Fibroblast of skin of abdomen (primary cell): Measurements from ENCODE around the gene CUX1.
"Not testable (repeated sequence)": the region's sequence is repeated elsewhere in the genome, so short reads cannot be mapped to it uniquely, and the experiment has no call there.

Experiments used
- DNase-seq: peaks from one replicate; pipeline ENCODE4 v3.0.0-alpha.2; 2013

CUX1 gene

GRCh38 chr7:102111061-102112041, 293.9 kb downstream of the CUX1 start:
- no peak for DNase-seq

GRCh38 chr7:102115181-102115580, 297.8 kb downstream of the CUX1 start:
- no peak for DNase-seq

GRCh38 chr7:102115931-102116330, 298.5 kb downstream of the CUX1 start:
- no peak for DNase-seq

GRCh38 chr7:102117743-102118142, 300.3 kb downstream of the CUX1 start:
- DNase-seq, result peak; percentile 86

GRCh38 chr7:102119213-102119651, 301.8 kb downstream of the CUX1 start:
- DNase-seq, result no peak

- no peak for DNase-seq
These were observed 302.5 kb downstream of the CUX1 start for GRCh38 chr7:102119925-102120324.

GRCh38 chr7:102120666-102121195, 303.3 kb downstream of the CUX1 start:
- DNase-seq, result no peak

GRCh38 chr7:102122026-102122425, 304.6 kb downstream of the CUX1 start:
- DNase-seq, result peak; percentile 66

- DNase-seq, result peak; percentile 61
These were observed 307.7 kb downstream of the CUX1 start for GRCh38 chr7:102125127-102125596.

GRCh38 chr7:102128303-102128702, 310.9 kb downstream of the CUX1 start:
- DNase-seq, result no peak

- no peak for DNase-seq
These were observed 312.4 kb downstream of the CUX1 start for GRCh38 chr7:102129636-102130370.

GRCh38 chr7:102132209-102132752, 314.9 kb downstream of the CUX1 start:
- DNase-seq, result no peak

GRCh38 chr7:102138676-102139075, 321.2 kb downstream of the CUX1 start:
- DNase-seq, result peak; percentile 16

- DNase-seq, result no peak
These were observed 323.5 kb downstream of the CUX1 start for GRCh38 chr7:102140952-102141370.

GRCh38 chr7:102142433-102142832, 325.0 kb downstream of the CUX1 start:
- not testable (repeated sequence) for DNase-seq

- no peak for DNase-seq
These were observed 328.7 kb downstream of the CUX1 start for GRCh38 chr7:102146122-102146521.

GRCh38 chr7:102147008-102147407, 329.6 kb downstream of the CUX1 start:
- DNase-seq, result no peak

- DNase-seq, result no peak
These were observed 331.4 kb downstream of the CUX1 start for GRCh38 chr7:102148799-102149198.

- DNase-seq, result no peak
These were observed 332.0 kb downstream of the CUX1 start for GRCh38 chr7:102149416-102149815.

GRCh38 chr7:102150266-102150665, 332.8 kb downstream of the CUX1 start:
- DNase-seq, result no peak

GRCh38 chr7:102152672-102153598, 335.5 kb downstream of the CUX1 start:
- peak; percentile 37 for DNase-seq

- no peak for DNase-seq
These were observed 336.1 kb downstream of the CUX1 start for GRCh38 chr7:102153599-102153946.
